ENCODE data around the gene GALC.

Gene GALC

DNA sequence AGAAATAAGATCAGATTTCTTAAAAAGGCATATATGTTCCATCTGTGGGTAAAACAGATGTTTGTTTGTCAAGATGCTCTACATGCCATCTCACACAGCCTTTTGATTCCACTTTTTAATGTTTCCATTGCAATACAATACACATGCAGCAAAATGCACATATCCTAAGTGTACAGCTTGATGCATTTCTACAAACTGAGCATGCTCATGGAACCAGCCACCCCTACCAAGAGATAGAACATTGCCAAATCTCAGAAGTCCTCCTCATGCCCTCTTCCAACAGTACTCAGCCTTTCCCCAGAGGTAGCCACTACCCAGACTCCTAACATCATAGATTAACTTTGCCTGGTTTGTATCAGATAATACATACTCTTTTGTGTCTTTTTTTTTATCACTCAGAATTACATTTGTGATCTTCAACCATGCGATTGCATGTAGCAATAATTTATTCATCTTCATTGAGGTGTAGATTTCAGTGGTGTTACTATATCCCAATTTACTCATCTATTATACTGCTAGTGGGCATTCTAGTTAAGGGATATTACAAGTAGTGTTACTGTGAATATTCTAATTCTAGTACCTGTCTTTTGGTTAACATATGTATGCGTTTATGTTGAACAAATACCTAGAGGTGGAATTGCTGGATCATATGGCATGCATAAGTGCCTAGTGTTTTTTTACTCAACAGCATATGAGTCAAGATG lies 15.2 kb upstream of the GALC start:
- Histone ChIP-seq H3K36me3 (ENCODE audit: control insufficient read depth in 1 of 2, insufficient read depth in 2 of 2, low read length in 2 of 2) (no peaks in the 10 kb centered on the region), H3K9me3 (ENCODE audit: control insufficient read depth in 1 of 2, low read length in 2 of 2) (no peaks in the 10 kb centered on the region), H3K27ac (ENCODE audit: low read depth, low read length) (no peak overlapping the region), H3K9ac (ENCODE audit: low read depth in 1 of 2, low read length in 2 of 2) (no peak overlapping the region), H3K4me1 (ENCODE audit: control insufficient read depth in 1 of 2, insufficient read depth in 2 of 2, low read length in 2 of 2) (peaks cover 8 to 19% of the 10 kb centered on the region in 2 donors), H3K27me3 (ENCODE audit: control insufficient read depth in 1 of 2, insufficient read depth in 2 of 2, low read length in 2 of 2) (no peaks in the 10 kb centered on the region), H3K4me3 (ENCODE audit: low read depth in 1 of 2, low read length in 2 of 2) (no peak overlapping the region)

GRCh38 chr14:88007608-88008007 lies 14.6 kb upstream of the GALC start:
- no peak overlapping the region for H3K4me3 ChIP-seq (ENCODE audit: low read depth in 1 of 2, low read length in 2 of 2)
- H3K9ac ChIP-seq (ENCODE audit: low read depth in 1 of 2, low read length in 2 of 2): no peak overlapping the region
- H3K36me3 ChIP-seq (ENCODE audit: control insufficient read depth in 1 of 2, insufficient read depth in 2 of 2, low read length in 2 of 2): no peaks in the 10 kb centered on the region
- H3K4me1 ChIP-seq (ENCODE audit: control insufficient read depth in 1 of 2, insufficient read depth in 2 of 2, low read length in 2 of 2): peaks cover 8 to 19% of the 10 kb centered on the region in 2 donors
- no peaks in the 10 kb centered on the region for H3K27me3 ChIP-seq (ENCODE audit: control insufficient read depth in 1 of 2, insufficient read depth in 2 of 2, low read length in 2 of 2)
- no peaks in the 10 kb centered on the region for H3K9me3 ChIP-seq (ENCODE audit: control insufficient read depth in 1 of 2, low read length in 2 of 2)
- H3K27ac ChIP-seq (ENCODE audit: low read depth, low read length): no peak overlapping the region

GRCh38 chr14:88005978-88006851 lies 13.2 kb upstream of the GALC start:
- Histone ChIP-seq H3K4me3 (ENCODE audit: low read depth in 1 of 2, low read length in 2 of 2) (peak overlapping the region; percentile 46 to 50), H3K9ac (ENCODE audit: low read depth in 1 of 2, low read length in 2 of 2) (peak overlapping the region; percentile 54 to 56), H3K9me3 (ENCODE audit: control insufficient read depth in 1 of 2, low read length in 2 of 2) (no peaks in the 10 kb centered on the region), H3K4me1 (ENCODE audit: control insufficient read depth in 1 of 2, insufficient read depth in 2 of 2, low read length in 2 of 2) (peaks cover 6 to 12% of the 10 kb centered on the region in 2 donors), H3K36me3 (ENCODE audit: control insufficient read depth in 1 of 2, insufficient read depth in 2 of 2, low read length in 2 of 2) (no peaks in the 10 kb centered on the region), H3K27me3 (ENCODE audit: control insufficient read depth in 1 of 2, insufficient read depth in 2 of 2, low read length in 2 of 2) (no peaks in the 10 kb centered on the region), H3K27ac (ENCODE audit: low read depth, low read length) (peak overlapping the region; percentile 67)

DNA sequence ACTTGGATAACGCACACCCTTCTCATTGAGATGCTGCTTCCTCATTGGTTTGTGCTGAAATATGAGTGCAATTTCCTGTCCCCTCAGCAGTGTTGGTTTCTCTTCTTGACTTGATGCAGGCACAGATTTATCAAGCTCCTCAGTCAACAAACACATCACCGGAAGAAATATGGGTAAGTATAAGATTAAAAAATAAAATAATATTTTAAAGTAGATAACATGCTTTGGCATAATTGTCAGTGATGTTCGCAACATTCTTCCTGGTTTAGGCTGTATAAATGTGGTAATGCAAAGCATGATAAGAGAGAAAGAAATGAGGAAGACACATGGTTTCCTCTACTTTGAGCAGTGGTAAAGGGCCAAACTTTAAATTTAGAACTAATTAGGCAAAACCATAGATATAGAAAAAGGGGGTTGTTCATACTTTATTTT lies 12.1 kb upstream of the GALC start, which contains the start of gene GPR65:
Gene GPR65, plus strand, starts transcription at position 86 of the 432 bp plus-strand sequence. CDS start 5,713 bp downstream, outside the sequence.
- Histone ChIP-seq H3K9me3 (ENCODE audit: control insufficient read depth in 1 of 2, low read length in 2 of 2) (no peaks in the 10 kb centered on the region), H3K9ac (ENCODE audit: low read depth in 1 of 2, low read length in 2 of 2) (peak within 1 kb of the TSS in 1 of 2 donors; percentile 33), H3K4me1 (ENCODE audit: control insufficient read depth in 1 of 2, insufficient read depth in 2 of 2, low read length in 2 of 2) (peaks cover 0 to under 1% of the 10 kb centered on the region in 2 donors), H3K27me3 (ENCODE audit: control insufficient read depth in 1 of 2, insufficient read depth in 2 of 2, low read length in 2 of 2) (no peaks in the 10 kb centered on the region), H3K4me3 (ENCODE audit: low read depth in 1 of 2, low read length in 2 of 2) (peak within 1 kb of the TSS; percentile 46 to 57), H3K27ac (ENCODE audit: low read depth, low read length) (peak within 1 kb of the TSS; percentile 67), H3K36me3 (ENCODE audit: control insufficient read depth in 1 of 2, insufficient read depth in 2 of 2, low read length in 2 of 2) (no peaks in the 10 kb centered on the region)

DNA sequence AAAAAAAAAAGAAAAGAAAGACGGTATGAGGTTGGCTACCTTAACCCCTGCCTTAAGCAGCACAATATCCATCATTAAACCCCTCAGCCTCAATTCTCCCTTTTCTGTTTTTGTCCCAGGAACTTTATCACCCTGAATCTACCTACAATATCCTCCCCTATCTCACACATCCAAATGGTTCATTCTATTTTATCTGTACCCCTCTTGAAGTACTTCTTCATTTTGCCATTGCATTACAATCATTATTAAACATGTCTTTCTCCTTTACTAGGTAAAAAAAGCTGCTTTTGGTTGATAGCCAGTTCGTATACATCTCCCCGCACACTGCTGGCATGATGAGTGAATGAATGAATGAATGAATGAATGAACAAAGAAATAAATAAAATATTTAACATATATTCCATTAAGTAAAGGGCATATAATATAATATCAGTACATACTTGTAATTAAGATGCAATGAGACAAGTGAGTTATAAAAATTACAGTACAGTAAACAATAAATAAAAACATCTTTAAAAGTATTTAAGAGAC lies 11.6 kb upstream of the GALC start:
- Histone ChIP-seq H3K4me3 (ENCODE audit: low read depth in 1 of 2, low read length in 2 of 2) (no peak overlapping the region), H3K27me3 (ENCODE audit: control insufficient read depth in 1 of 2, insufficient read depth in 2 of 2, low read length in 2 of 2) (no peaks in the 10 kb centered on the region), H3K36me3 (ENCODE audit: control insufficient read depth in 1 of 2, insufficient read depth in 2 of 2, low read length in 2 of 2) (no peaks in the 10 kb centered on the region), H3K9me3 (ENCODE audit: control insufficient read depth in 1 of 2, low read length in 2 of 2) (no peaks in the 10 kb centered on the region), H3K4me1 (ENCODE audit: control insufficient read depth in 1 of 2, insufficient read depth in 2 of 2, low read length in 2 of 2) (no peaks in the 10 kb centered on the region), H3K27ac (ENCODE audit: low read depth, low read length) (no peak overlapping the region), H3K9ac (ENCODE audit: low read depth in 1 of 2, low read length in 2 of 2) (no peak overlapping the region)

DNA sequence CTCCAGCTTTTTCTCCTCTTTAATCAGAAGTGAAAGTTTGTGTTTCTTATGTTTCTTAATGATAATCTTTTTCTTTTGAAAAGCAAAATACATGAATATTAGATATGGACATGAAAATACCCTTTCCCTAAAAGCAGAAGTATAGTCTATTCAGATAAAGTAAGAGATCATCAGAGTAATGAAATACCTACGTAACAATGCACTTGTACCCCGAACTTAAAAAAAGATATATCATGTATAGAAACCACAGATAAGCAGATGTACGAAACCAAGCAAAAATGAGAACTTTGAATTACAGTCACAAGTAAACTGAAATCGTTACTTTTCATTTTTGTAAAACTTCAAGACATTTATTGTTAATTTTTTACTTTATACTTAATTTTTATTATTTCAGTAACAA lies 10.4 kb upstream of the GALC start:
- Histone ChIP-seq H3K4me3 (ENCODE audit: low read depth in 1 of 2, low read length in 2 of 2) (no peak overlapping the region), H3K9ac (ENCODE audit: low read depth in 1 of 2, low read length in 2 of 2) (no peak overlapping the region), H3K9me3 (ENCODE audit: control insufficient read depth in 1 of 2, low read length in 2 of 2) (no peaks in the 10 kb centered on the region), H3K4me1 (ENCODE audit: control insufficient read depth in 1 of 2, insufficient read depth in 2 of 2, low read length in 2 of 2) (peaks cover 2 to 5% of the 10 kb centered on the region in 2 donors), H3K27ac (ENCODE audit: low read depth, low read length) (no peak overlapping the region), H3K27me3 (ENCODE audit: control insufficient read depth in 1 of 2, insufficient read depth in 2 of 2, low read length in 2 of 2) (no peaks in the 10 kb centered on the region), H3K36me3 (ENCODE audit: control insufficient read depth in 1 of 2, insufficient read depth in 2 of 2, low read length in 2 of 2) (no peaks in the 10 kb centered on the region)

DNA sequence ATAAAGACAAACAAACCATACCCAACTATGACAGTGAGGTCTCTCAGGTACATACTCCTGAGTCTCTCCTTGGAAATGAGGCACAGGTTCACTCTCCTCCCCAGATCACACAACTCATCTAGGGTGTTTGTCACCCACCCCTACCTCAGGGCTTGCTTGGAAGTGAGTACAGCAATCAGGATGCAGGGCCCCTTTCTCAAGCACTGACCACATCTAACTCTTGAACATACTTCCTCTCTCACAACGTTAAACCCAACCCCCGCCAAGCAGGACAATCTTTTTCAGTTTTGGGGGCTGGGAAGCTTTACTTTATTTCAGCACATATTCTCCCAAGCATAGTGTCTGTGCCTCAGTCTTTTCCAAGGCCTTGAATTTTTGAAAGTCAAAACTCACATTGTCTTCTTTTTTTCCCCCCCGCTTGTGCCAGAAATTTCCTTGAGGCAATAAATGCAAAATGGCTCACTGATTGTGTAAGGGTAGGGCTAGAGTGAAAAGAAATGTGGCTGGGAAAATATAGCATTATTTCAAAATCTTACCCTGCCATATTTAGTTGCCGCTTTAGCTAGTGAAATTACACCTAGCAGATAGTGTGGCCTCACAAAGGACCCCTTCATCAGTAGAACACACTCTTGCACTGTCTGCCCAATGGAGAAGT lies 9.6 kb upstream of the GALC start:
- H3K4me3 ChIP-seq (ENCODE audit: low read depth in 1 of 2, low read length in 2 of 2): no peak overlapping the region

DNA sequence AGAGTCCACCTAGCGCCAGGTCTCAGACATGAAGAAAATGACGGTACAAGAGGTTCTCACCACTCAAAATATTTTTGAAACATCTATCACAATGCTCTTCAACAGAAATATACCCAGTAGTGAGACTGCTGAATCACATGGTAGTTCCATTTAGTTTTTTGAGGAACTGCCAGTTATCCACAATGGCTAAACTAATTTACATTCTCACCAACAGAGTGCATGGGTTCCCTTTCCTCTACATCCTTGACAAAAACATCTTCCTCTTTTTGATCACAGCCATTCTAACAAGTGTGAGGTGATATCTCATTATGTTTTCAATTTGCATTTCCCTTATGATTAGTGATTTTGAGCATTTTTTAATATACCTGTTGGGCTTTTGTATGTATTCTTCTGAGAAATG lies 6.3 kb upstream of the GALC start:
- no peak overlapping the region for H3K4me3 ChIP-seq (ENCODE audit: low read depth in 1 of 2, low read length in 2 of 2)
- no peak overlapping the region for H3K27ac ChIP-seq (ENCODE audit: low read depth, low read length)
- H3K9ac ChIP-seq (ENCODE audit: low read depth in 1 of 2, low read length in 2 of 2): no peak overlapping the region
- no peaks in the 10 kb centered on the region for H3K9me3 ChIP-seq (ENCODE audit: control insufficient read depth in 1 of 2, low read length in 2 of 2)
- H3K4me1 ChIP-seq (ENCODE audit: control insufficient read depth in 1 of 2, insufficient read depth in 2 of 2, low read length in 2 of 2): peaks cover 28 to 31% of the 10 kb centered on the region in 2 donors
- no peaks in the 10 kb centered on the region for H3K27me3 ChIP-seq (ENCODE audit: control insufficient read depth in 1 of 2, insufficient read depth in 2 of 2, low read length in 2 of 2)
- no peaks in the 10 kb centered on the region for H3K36me3 ChIP-seq (ENCODE audit: control insufficient read depth in 1 of 2, insufficient read depth in 2 of 2, low read length in 2 of 2)

More for the DNA sequence above, 9.6 kb upstream of the GALC start:
- Histone ChIP-seq H3K27me3 (ENCODE audit: control insufficient read depth in 1 of 2, insufficient read depth in 2 of 2, low read length in 2 of 2) (no peaks in the 10 kb centered on the region), H3K9me3 (ENCODE audit: control insufficient read depth in 1 of 2, low read length in 2 of 2) (no peaks in the 10 kb centered on the region), H3K27ac (ENCODE audit: low read depth, low read length) (no peak overlapping the region), H3K36me3 (ENCODE audit: control insufficient read depth in 1 of 2, insufficient read depth in 2 of 2, low read length in 2 of 2) (no peaks in the 10 kb centered on the region), H3K9ac (ENCODE audit: low read depth in 1 of 2, low read length in 2 of 2) (no peak overlapping the region), H3K4me1 (ENCODE audit: control insufficient read depth in 1 of 2, insufficient read depth in 2 of 2, low read length in 2 of 2) (peaks cover 5 to 6% of the 10 kb centered on the region in 2 donors)

- Histone ChIP-seq H3K27me3 (ENCODE audit: control insufficient read depth in 1 of 2, insufficient read depth in 2 of 2, low read length in 2 of 2) (no peaks in the 10 kb centered on the region), H3K9ac (ENCODE audit: low read depth in 1 of 2, low read length in 2 of 2) (no peak overlapping the region), H3K36me3 (ENCODE audit: control insufficient read depth in 1 of 2, insufficient read depth in 2 of 2, low read length in 2 of 2) (no peaks in the 10 kb centered on the region), H3K4me1 (ENCODE audit: control insufficient read depth in 1 of 2, insufficient read depth in 2 of 2, low read length in 2 of 2) (peaks cover 33 to 39% of the 10 kb centered on the region in 2 donors), H3K9me3 (ENCODE audit: control insufficient read depth in 1 of 2, low read length in 2 of 2) (no peaks in the 10 kb centered on the region), H3K4me3 (ENCODE audit: low read depth in 1 of 2, low read length in 2 of 2) (no peak overlapping the region), H3K27ac (ENCODE audit: low read depth, low read length) (no peak overlapping the region)
These were observed 5.5 kb upstream of the GALC start for GRCh38 chr14:87998482-87998881.

GRCh38 chr14:87996291-87996592 lies 3.3 kb upstream of the GALC start:
- Histone ChIP-seq H3K9ac (ENCODE audit: low read depth in 1 of 2, low read length in 2 of 2) (no peak overlapping the region), H3K4me3 (ENCODE audit: low read depth in 1 of 2, low read length in 2 of 2) (no peak overlapping the region), H3K27me3 (ENCODE audit: control insufficient read depth in 1 of 2, insufficient read depth in 2 of 2, low read length in 2 of 2) (no peaks in the 10 kb centered on the region), H3K27ac (ENCODE audit: low read depth, low read length) (peak overlapping the region; percentile 10), H3K36me3 (ENCODE audit: control insufficient read depth in 1 of 2, insufficient read depth in 2 of 2, low read length in 2 of 2) (no peaks in the 10 kb centered on the region), H3K9me3 (ENCODE audit: control insufficient read depth in 1 of 2, low read length in 2 of 2) (no peaks in the 10 kb centered on the region), H3K4me1 (ENCODE audit: control insufficient read depth in 1 of 2, insufficient read depth in 2 of 2, low read length in 2 of 2) (peaks cover 42 to 43% of the 10 kb centered on the region in 2 donors)

All from duodenal mucosa (tissue), 2 donors.